HEK293 (cell line): Measurements from ENCODE around the gene TRMT61A.
A peak's percentile ranks its signal among the peaks of the same experiment; 100 is the strongest.

Experiments
- CTCF ChIA-PET: fragments of 350-600 bp; formaldehyde crosslinking; extraction: SDS; loops from one replicate; lab custom pipeline; 2021; ENCODE audit warnings: antibody characterized with exemption; lab: Yijun Ruan, JAX
- POLR2A ChIA-PET: fragments of 300-600 bp; formaldehyde crosslinking; extraction: SDS; loops from one replicate; lab custom pipeline; 2020; ENCODE audit warnings: antibody characterized with exemption, inconsistent platforms; lab: Yijun Ruan, JAX
- H3K27ac ChIP-seq: fragments of 200-500 bp; sonication (Bioruptor generic); 2 replicates; pipeline ENCODE4 v1.5.1; 2014; ENCODE audit warnings: low read depth, low read length, control low read depth, inconsistent platforms; ENCODE audit errors: extremely low read depth
- H3K36me3 ChIP-seq, 2 experiments: fragments of 200-500 bp in 1 of 2; sonication (Bioruptor generic) in 1 of 2; 1 replicate in 1 of 2; 2 replicates in 1 of 2; pipeline ENCODE4 v1.5.1; 2014 to 2017; ENCODE audit warnings: inconsistent platforms in 2 of 2, low read length in 2 of 2; ENCODE audit not compliant: control insufficient read depth in 2 of 2, insufficient read depth in 1 of 2
- H3K4me1 ChIP-seq: fragments of 200-500 bp; sonication (Bioruptor generic); 2 replicates; pipeline ENCODE4 v1.5.1; 2014; ENCODE audit warnings: mild to moderate bottlenecking, low read length, inconsistent platforms; ENCODE audit not compliant: control insufficient read depth, insufficient read depth
- H3K4me3 ChIP-seq: 2 replicates; pipeline ENCODE4 v1.5.1; 2011; ENCODE audit warnings: low read depth, mild to moderate bottlenecking, control low read depth, low read length, moderate library complexity
- H3K9me3 ChIP-seq: fragments of 200-500 bp; sonication (Bioruptor generic); 2 replicates; pipeline ENCODE4 v1.5.1; 2014; ENCODE audit warnings: low read depth, low read length, inconsistent platforms; ENCODE audit not compliant: control insufficient read depth, insufficient read depth
- HOXC10 ChIP-seq: sonication (generic); formaldehyde crosslinking; IDR thresholded peaks from 2 replicates; pipeline ENCODE4 v1.8.1; 2023; ENCODE audit warnings: mild to moderate bottlenecking, missing genetic modification reagents
- KLF1 ChIP-seq: fragments of 450-650 bp; formaldehyde crosslinking; IDR thresholded peaks from 2 replicates; pipeline ENCODE4 v1.5.1; 2016; ENCODE audit warnings: missing biosample characterization, missing genetic modification characterization
- KLF17 ChIP-seq: fragments of 450-650 bp; formaldehyde crosslinking; IDR thresholded peaks from 2 replicates; pipeline ENCODE4 v1.5.1; 2016; ENCODE audit warnings: missing biosample characterization, missing genetic modification characterization
- KLF8 ChIP-seq: fragments of 450-650 bp; formaldehyde crosslinking; IDR thresholded peaks from 2 replicates; pipeline ENCODE4 v1.5.1; 2016; ENCODE audit warnings: missing biosample characterization, missing genetic modification characterization
- MEIS1 ChIP-seq: sonication (generic); formaldehyde crosslinking; IDR thresholded peaks from 2 replicates; pipeline ENCODE4 v1.8.1; 2022; ENCODE audit warnings: missing genetic modification reagents, mild to moderate bottlenecking, borderline replicate concordance
- MYNN ChIP-seq: fragments of 450-650 bp; formaldehyde crosslinking; IDR thresholded peaks from 2 replicates; pipeline ENCODE4 v1.5.1; 2016; ENCODE audit warnings: missing biosample characterization, missing genetic modification characterization, borderline replicate concordance
- OVOL3 ChIP-seq: fragments of 450-650 bp; formaldehyde crosslinking; IDR thresholded peaks from 2 replicates; pipeline ENCODE4 v1.5.1; 2016; ENCODE audit warnings: missing biosample characterization, missing genetic modification characterization
- TCF7L2 ChIP-seq: IDR thresholded peaks from 2 replicates; pipeline ENCODE4 v1.6.1; 2011; ENCODE audit warnings: low read depth, mild to moderate bottlenecking, inconsistent platforms, low read length, moderate library complexity, borderline replicate concordance
- ZNF10 ChIP-seq: fragments of 450-650 bp; formaldehyde crosslinking; IDR thresholded peaks from 2 replicates; pipeline ENCODE4 v1.5.1; 2017; ENCODE audit warnings: missing biosample characterization, missing genetic modification characterization
- ZNF114 ChIP-seq: fragments of 450-650 bp; formaldehyde crosslinking; IDR thresholded peaks from 2 replicates; pipeline ENCODE4 v1.5.0; 2017; ENCODE audit warnings: missing biosample characterization, missing genetic modification characterization
- ZNF19 ChIP-seq: fragments of 450-650 bp; formaldehyde crosslinking; IDR thresholded peaks from 2 replicates; pipeline ENCODE4; 2016; ENCODE audit warnings: missing biosample characterization, missing genetic modification characterization, low read depth
- ZNF202 ChIP-seq: fragments of 450-650 bp; formaldehyde crosslinking; IDR thresholded peaks from 2 replicates; pipeline ENCODE4 v1.5.1; 2016; ENCODE audit warnings: missing biosample characterization, missing genetic modification characterization, borderline replicate concordance
- ZNF280D ChIP-seq: fragments of 450-650 bp; formaldehyde crosslinking; IDR thresholded peaks from 2 replicates; pipeline ENCODE4 v1.5.1; 2016; ENCODE audit warnings: missing biosample characterization, missing genetic modification characterization
- ZNF366 ChIP-seq: fragments of 450-650 bp; formaldehyde crosslinking; conservative IDR thresholded peaks from 2 replicates; pipeline ENCODE4 v1.5.1; 2016; ENCODE audit warnings: missing biosample characterization, missing genetic modification characterization
- ZNF37A ChIP-seq: fragments of 450-650 bp; IDR thresholded peaks from 2 replicates; pipeline ENCODE4 v1.5.1; 2018; ENCODE audit warnings: missing biosample characterization, missing genetic modification characterization
- ZNF391 ChIP-seq: fragments of 450-650 bp; formaldehyde crosslinking; IDR thresholded peaks from 2 replicates; pipeline ENCODE4 v1.5.1; 2016; ENCODE audit warnings: low read depth, missing biosample characterization, missing genetic modification characterization, borderline replicate concordance
- ZNF473 ChIP-seq: fragments of 450-650 bp; formaldehyde crosslinking; IDR thresholded peaks from 2 replicates; pipeline ENCODE4 v1.5.1; 2017; ENCODE audit warnings: missing biosample characterization, missing genetic modification characterization
- ZNF514 ChIP-seq: fragments of 450-650 bp; formaldehyde crosslinking; IDR thresholded peaks from 2 replicates; pipeline ENCODE4 v1.5.1; 2016; ENCODE audit warnings: missing biosample characterization, missing genetic modification characterization
- ZNF530 ChIP-seq: fragments of 450-650 bp; formaldehyde crosslinking; IDR thresholded peaks from 2 replicates; pipeline ENCODE4 v1.5.1; 2016; ENCODE audit warnings: low read depth, missing biosample characterization, missing genetic modification characterization
- ZNF580 ChIP-seq: fragments of 450-650 bp; formaldehyde crosslinking; IDR thresholded peaks from 2 replicates; pipeline ENCODE4 v1.5.1; 2016; ENCODE audit warnings: missing biosample characterization, missing genetic modification characterization
- ZNF76 ChIP-seq: fragments of 450-650 bp; formaldehyde crosslinking; IDR thresholded peaks from 2 replicates; pipeline ENCODE4; 2016; ENCODE audit warnings: low read depth, missing biosample characterization, missing genetic modification characterization, borderline replicate concordance
- ZNF785 ChIP-seq: fragments of 450-650 bp; formaldehyde crosslinking; IDR thresholded peaks from 2 replicates; pipeline ENCODE4 v1.5.1; 2016; ENCODE audit warnings: missing biosample characterization, missing genetic modification characterization
- ZSCAN18 ChIP-seq: fragments of 450-650 bp; formaldehyde crosslinking; IDR thresholded peaks from 2 replicates; pipeline ENCODE4 v1.5.1; 2016; ENCODE audit warnings: missing biosample characterization, missing genetic modification characterization
- ZSCAN5A ChIP-seq: fragments of 450-650 bp; formaldehyde crosslinking; IDR thresholded peaks from 2 replicates; pipeline ENCODE4 v1.5.1; 2016; ENCODE audit warnings: missing biosample characterization, missing genetic modification characterization
- TF ChIP-seq, protein P1 (sequence below): fragments of 450-650 bp; formaldehyde crosslinking; IDR thresholded peaks from 2 replicates; pipeline ENCODE4 v1.5.1; 2016; ENCODE audit warnings: missing biosample characterization, missing genetic modification characterization

The TRMT61A gene

GRCh38 chr14:103520657-103521437 is 8.1 kb upstream of the TRMT61A start (continued):
- TF ChIP-seq, protein P1, sequence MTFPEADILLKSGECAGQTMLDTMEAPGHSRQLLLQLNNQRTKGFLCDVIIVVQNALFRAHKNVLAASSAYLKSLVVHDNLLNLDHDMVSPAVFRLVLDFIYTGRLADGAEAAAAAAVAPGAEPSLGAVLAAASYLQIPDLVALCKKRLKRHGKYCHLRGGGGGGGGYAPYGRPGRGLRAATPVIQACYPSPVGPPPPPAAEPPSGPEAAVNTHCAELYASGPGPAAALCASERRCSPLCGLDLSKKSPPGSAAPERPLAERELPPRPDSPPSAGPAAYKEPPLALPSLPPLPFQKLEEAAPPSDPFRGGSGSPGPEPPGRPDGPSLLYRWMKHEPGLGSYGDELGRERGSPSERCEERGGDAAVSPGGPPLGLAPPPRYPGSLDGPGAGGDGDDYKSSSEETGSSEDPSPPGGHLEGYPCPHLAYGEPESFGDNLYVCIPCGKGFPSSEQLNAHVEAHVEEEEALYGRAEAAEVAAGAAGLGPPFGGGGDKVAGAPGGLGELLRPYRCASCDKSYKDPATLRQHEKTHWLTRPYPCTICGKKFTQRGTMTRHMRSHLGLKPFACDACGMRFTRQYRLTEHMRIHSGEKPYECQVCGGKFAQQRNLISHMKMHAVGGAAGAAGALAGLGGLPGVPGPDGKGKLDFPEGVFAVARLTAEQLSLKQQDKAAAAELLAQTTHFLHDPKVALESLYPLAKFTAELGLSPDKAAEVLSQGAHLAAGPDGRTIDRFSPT (tag by site-specific recombination), result peak; percentile 93
- TF ChIP-seq ZNF114 (tag by site-specific recombination) (no peak), KLF1 (tag by site-specific recombination) (peak; percentile 90), ZNF10 (tag by site-specific recombination) (no peak; the same call in 1 of the 2 replicates), ZNF391 (tag by site-specific recombination) (peak; percentile 93), MEIS1 (CRISPR knock-in tag) (no peak), ZNF530 (no peak), ZNF473 (no peak), KLF17 (peak; percentile 98), ZNF366 (tag by site-specific recombination) (peak; percentile 87), ZNF785 (peak; percentile 56; the same call in 1 of the 2 replicates), ZNF514 (tag by site-specific recombination) (no peak), ZNF76 (peak; percentile 77), ZSCAN5A (tag by site-specific recombination) (peak; percentile 88; the same call in 1 of the 2 replicates)

DNA sequence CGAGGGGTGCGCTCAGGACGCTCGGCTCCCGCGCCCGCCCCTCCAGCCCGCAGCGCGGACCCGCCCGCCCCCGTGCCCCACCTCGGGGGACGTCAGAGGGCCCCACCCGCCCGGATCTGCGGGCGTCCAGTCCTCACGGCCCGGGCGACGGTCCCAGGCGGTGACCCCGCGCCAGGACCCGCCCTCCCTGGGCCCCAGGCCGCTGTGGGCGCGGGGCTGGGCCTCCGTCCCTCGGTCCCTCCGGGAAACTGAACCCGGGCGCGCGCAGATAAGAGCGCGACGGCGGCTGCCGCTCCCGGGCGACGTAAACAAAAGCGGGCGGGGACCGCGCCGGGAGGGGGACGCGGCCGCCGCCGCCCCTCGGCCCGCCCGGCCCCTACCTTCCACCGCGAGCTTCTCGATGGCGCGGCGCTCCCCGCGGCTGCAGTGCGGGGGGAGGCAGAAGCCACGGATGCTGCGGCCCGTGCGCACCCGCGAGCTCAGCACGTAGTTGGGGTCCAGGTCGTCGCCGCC is 7.5 kb upstream of the TRMT61A start:
- ChIA-PET POLR2A (interaction anchor here (1.0 to 3.3 kb wide), 12 partner anchors 8 to 194 kb away, joined by 3 to 19 read pairs (median 6); partner anchors contain the start of genes BAG5, TRMT61A, XRCC3 and ZFYVE21), CTCF (interaction anchor here (0.7 to 1.5 kb wide), 4 partner anchors 8 to 25 kb away, joined by 3 to 10 read pairs (median 4); no protein-coding TSS in a partner anchor)
- Histone ChIP-seq H3K4me1 (peaks cover 22% of the 10 kb centered on the region), H3K27ac (peak overlapping the region; percentile 99), H3K36me3 (peaks cover 0 to 33% of the 10 kb centered on the region in 2 experiments; a peak in 1 of 3 replicates), H3K9me3 (no peaks in the 10 kb centered on the region), H3K4me3 (peak overlapping the region; percentile 82)
- TF ChIP-seq ZNF580 (tag by site-specific recombination) (no peak), ZNF19 (tag by site-specific recombination) (no peak), ZNF280D (tag by site-specific recombination) (no peak), TCF7L2 (no peak), OVOL3 (tag by site-specific recombination) (no peak), MYNN (tag by site-specific recombination) (no peak), ZNF37A (tag by site-specific recombination) (no peak), KLF8 (tag by site-specific recombination) (no peak), ZSCAN18 (no peak), KLF1 (tag by site-specific recombination) (no peak; the same call in none of the 2 replicates), HOXC10 (CRISPR knock-in tag) (no peak), ZNF202 (tag by site-specific recombination) (no peak)
